GM18873 (cell line): ENCODE data around the gene BOD1.
"Not testable (repeated sequence)": the region's sequence is repeated elsewhere in the genome, so short reads cannot be mapped to it uniquely, and the experiment has no call there.

Source experiments
- ATAC-seq: cut with Tn5 transposase; IDR thresholded peaks from one replicate; pipeline ENCODE4 v1.9.1; 2021; ENCODE audit warnings: mild to moderate bottlenecking, moderate library complexity, moderate number of reproducible peaks; ENCODE audit not compliant: unreplicated experiment, low FRiP score

Gene BOD1

DNA sequence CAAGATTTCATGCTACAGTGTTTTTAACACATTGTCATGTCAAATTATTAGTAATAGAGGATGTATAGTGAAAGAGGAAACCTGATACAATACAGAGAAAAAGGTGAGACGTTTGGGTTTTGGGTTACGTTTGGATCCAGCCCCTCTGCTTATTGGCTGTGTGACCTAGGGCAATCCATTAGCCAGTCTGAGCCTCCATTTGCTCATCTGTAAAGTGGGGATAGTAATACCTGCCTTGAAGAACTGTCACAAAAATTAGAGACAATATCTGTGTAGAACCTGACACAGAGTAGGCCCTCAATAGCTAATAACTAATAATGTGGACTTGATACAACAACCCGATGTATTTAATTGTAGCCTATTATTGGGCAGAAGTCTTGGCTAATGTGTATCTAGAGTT is 4.3 kb upstream of the BOD1 start:
- ATAC-seq = no peak

DNA sequence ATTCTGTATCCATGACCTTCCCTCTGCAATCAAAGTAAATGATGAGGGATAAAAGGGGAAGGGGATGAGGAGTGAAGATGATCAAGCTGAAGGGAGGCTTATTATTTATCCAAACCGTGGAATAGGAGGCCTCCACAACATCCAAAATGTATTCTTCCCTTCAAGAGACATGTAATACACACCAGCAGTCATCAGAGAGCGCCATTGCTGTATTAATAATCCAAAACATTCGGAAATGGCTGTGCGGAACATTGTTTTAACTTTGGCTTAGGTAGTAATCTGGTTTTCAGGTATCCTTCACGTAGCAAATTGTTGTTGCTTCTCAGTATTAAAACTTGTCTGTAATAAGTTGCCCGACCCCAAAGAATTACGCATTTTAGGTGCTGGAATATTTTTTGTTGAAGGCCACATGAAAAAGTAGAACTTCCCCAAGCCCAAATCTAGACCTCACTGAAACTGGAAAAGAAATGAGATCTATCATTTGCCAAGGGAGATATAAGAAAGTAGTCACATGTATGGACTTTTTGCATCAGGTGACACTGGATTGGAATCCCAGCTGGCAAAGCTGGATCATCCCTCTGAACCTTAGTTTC is 2.6 kb upstream of the BOD1 start:
- no peak for ATAC-seq

DNA sequence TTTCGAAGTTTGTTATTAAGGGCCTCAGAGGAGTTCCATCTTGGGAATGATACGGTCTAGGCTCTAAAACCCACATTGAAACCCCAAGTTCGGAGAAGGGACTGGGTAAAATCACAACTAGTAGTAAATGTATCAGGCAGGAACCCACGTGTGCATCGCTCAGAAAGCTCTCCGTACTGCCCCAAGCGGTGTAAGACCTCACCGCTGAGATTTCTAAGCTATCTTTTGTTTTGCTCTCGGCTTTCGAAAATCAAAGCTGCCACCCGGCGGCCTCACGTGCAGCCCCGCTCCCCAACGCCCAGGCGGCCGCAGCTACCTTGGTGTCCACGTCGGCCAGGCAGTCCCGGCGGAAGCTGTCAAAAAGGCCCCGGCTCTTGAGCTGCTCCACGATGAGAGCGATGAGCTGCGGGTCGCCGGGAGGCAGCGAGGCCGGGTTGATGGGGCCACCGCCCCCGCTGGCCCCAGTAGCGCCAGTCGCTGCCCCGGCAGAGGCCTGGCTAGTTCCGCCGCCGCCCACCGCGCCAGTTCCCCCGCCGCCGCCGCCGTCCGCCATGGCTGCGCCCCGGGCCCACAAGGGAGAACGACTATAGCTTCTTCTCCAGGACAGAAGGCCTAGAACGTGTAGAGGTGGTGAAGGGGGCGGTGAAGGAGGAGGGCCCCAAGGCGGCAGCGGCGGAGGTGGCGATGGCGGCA is 420 bp downstream of the BOD1 start:
- peak; percentile 38 for ATAC-seq

DNA sequence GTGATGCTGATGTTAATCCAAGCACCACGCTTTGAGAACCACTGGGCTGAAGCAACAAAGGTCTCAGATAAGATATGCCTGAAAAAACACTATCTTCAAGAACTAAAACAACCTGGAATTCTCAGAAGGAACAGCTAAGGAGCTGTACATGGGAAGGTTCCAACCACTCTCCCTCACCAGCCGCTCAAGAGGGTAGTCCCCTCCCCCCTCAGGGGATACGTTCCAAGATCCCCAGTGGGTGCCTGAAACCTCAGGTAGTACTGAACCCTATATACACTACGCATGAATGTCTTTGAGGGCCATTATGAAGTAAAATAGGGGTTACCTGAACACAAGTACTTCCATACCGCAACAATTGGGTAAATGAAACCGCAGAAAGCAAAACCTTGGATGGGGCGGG is 1.9 kb downstream of the BOD1 start:
- no peak for ATAC-seq

DNA sequence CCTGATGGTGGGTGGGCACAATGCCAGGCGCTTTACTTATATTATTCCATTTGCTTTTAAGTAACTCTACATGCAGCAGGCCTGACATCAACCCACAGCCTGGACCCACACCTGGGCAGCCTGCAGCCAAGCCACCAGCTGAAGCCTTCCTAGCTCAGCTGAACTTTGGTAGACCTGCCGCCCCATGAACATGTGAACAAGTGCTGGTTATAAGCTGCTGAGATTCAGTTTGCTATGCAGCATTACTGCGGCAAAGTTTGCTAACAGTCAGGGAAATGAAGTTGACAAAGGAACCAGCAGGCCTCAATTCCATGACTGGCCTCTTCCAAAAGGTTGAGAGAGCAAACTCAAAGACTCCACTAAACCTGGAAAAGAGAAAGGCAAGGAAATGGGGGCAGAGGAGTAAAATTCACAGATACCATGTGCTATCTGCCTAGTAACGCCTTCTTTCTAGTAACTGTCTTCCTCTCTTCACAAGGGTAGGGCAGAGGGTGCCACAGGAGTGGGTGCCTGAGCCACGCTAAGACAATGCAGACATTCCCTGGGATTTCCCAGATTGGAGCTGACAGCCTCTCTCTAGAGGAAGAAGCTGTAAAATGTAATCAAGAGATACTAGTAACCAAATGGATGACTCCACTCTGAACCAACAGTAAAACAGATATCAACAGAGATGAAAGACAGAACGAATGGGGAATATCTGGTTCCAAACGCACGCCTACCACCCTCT is 2.9 kb downstream of the BOD1 start:
- no peak for ATAC-seq

DNA sequence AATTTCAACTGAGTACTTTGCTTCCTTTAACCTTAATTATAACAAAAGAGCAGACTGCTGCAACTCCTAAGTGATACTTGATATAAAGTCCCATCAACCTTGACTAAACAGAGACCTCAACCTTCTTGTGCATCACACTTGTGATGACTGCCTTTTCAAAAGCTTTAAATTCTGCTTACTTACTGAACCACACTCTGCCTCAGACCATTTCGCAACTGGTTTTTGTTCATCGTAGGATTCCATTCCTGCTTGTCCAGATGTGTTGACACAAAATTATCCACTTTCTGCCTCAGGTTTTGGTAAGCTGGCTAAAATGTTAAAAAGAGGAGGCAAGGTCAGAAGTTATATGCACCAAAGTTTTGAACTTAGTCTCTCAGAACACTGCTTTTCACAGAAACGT is 3.5 kb downstream of the BOD1 start:
- ATAC-seq = no peak

DNA sequence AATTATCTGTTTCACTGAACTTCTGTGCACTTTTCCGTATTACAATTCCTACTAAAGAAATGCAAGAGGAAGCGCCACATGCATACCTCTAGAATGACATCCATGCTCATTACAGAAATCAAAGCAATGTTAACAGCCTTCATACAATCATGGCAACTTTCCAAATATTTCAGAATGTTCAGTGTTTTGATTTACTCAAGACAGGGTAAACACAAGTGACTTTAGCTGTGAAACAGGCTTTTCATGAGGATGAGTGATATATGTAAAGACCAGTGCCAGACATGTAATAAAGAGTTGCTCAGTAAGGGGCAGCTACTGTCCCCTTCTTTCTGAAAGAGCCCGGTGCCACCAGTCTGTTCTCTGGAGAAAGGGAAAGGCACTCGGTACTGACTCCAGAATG is 4.7 kb downstream of the BOD1 start:
- ATAC-seq = no peak

DNA sequence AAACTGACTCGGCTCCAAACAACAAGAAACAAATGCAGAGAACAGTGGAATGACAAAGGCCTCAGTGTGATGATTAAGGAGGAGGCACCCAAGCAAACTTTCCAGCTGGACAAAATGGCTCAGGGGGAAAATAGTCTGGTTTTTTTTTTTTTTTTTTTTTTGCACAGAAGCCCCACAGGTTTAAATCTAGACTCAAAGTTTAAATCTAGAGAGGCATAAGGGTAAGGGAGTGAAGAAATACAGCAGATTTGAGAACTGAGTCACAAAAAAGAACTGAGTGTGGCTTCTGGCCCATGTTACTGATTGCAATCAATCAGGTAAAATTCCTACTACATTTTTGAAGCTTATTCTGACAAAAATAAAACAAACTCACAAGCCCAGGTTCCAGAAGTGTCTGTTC is 12.3 kb downstream of the BOD1 start:
- no peak for ATAC-seq

DNA sequence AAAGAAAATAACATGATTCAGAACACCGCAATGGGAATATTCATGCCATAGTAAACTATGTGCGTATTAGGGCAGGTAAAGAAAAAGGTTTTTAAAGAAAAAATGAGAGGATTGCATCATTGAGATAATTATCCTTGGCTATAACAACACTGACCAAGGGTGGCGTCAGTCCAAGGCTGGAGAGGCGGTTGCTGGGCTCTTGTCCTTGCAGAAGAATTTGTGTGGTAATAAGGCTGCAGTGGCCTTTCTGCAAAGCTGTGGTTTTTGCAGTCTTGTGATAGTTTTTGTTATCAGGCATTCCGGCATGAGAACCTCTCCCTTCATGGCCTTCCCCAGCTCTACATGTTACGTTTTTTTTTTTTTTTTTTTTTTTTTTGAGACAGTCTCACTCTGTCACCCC is 14.0 kb downstream of the BOD1 start:
- no peak for ATAC-seq

DNA sequence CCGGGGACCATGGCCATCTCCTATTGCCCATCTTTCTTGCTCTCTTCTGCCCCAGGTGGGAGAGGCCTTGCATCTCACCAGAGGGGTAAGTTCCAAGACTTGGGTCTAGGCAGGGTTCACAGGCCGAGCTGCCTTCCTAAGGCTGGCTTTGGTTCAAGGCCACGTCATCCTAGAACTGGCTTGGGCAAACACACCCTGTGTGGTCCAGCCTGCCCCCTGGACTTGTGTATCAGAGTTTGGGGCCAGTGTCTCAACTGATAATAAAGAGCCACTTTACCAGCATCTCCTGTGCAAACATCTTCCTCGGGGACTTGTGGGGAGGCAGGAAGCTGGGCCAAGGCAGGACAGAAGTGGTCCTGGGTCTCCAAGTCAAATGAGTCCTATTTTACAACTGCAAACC is 17.8 kb downstream of the BOD1 start:
- ATAC-seq = no peak

DNA sequence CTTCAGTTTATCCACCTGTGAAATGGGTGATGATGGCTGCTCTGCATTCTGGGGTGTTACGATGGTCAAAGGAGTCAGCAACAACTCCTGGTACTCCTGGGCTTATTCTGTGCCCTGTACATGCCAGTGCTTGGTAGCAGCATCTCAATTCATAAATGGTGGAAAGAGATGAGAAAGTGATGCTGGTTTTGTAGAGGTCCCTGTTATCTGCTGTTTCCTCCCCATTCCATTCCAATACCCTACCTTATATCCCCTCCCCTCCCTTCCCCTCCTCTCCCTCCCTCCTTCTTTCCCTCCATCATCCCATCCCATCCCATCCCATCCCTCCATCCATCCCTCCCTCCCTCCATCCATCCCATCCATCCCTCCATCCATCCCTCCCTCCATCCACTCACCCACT is 19.1 kb downstream of the BOD1 start:
- no peak for ATAC-seq

DNA sequence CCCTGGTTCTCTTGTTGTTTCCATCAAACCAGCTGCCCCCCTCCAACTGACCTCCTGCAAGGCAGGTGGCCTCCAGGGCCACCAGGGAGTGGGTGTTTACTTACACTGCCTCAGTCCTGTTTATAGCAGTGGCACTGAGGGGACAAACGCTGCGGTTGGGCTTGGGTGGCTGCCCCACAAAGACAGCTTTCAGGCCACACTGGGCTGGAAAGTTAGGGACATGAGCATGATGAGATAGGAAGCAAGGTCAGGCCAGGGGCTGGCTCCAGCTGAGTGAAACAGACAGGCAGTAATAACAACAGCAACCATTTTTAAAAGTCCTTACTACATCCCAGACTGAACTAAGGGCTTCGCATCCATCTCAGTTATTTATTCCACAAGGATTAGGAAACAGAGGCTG is 20.6 kb downstream of the BOD1 start:
- no peak for ATAC-seq

DNA sequence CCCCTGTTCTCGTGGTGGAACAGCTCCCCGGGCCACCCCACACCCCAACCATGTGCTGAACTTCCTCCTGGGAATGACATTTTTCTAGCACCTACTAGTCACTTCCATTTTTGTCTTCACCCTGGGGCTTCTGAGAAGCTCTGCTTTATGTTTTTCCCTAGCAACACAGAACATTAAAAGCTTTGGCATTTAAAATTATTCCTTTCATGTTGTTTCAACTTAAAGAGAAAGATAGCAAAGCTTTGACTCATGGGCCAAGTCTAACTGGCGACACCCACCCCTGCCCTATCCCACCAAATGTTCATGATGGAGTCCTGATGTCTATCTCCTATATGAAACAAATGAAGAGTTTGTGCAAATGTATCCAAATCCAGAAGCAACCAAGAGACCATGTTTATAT is 22.4 kb downstream of the BOD1 start:
- ATAC-seq = no peak

DNA sequence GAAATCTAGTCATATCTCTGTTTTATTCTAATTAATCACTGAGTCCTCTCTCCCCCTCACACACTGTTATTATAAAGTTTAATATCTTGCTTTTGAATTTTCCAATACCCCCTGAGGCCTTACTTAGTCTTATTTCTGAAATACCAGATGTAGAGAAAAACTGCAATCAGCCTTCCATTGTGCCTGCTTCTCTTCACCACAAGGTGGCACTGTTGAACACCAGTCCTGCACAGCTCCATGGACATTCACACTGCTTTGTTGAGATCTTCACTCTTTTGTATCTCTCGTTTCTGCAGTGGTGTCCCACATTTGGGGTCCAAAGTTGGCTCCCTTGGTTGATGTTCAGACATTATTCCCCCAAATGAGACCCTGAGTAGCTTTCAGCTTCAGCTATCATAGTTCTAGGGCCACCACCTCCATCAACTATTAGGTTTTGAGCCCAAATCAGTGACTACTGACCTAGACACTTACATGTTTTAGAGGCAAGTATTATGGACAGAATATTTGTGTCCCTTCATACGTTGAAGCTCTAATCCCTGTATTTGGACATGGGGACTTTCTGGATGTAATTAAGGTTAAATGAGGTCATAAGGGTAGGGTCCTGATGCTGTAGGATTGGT is 24.3 kb downstream of the BOD1 start:
- no peak for ATAC-seq

DNA sequence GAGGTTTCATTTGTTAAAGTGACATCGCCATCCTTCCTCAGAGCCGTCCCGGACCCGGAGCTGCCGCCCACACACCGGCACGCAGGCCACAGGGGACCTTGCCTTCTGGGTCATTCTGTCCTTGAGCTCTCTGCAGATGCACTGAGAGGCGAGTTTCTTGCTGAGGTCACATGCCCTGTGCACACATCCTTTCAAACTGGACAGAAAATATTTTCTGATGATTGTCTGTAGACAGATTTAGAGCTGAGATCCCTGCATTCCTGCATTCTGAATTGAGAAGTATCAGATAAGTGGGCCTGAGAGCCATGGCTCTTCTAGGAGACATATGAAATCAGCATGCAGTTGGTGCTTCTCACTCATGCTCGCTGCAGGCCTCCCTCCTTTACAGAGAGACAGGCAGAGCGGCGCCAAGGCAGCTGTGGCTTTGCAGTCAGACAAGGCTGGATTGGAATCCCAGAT is 25.4 kb downstream of the BOD1 start:
- no peak for ATAC-seq

DNA sequence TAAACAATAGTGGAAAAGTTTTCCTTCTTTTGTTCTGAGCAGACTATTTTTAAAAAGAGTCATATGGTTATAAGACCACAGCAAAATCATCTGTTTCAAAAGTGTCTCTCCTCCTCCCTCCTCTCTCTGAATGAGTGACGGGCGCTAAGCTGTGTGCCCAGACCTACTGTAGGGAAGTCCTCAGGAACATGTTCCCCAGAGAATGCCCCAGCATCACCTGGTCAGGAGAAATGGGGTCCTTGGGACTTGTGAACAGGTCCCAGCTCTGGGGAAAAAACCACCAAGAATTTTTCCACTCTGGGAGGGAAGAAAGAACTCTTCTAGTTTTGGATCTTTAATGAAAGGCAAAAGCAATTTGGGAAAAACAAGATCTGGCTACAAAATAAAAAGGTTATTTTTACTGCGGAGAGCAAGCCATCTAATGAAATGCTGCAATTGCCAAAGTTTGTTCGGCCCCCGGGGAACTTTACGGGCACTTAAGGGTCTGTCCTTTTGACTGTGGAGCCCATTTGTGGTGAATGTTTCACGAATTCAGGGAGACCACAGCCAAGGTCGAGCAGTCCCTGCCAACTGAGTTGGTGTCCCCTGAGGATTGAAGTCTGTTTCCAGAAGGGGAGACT is 25.9 kb downstream of the BOD1 start:
- ATAC-seq = no peak

DNA sequence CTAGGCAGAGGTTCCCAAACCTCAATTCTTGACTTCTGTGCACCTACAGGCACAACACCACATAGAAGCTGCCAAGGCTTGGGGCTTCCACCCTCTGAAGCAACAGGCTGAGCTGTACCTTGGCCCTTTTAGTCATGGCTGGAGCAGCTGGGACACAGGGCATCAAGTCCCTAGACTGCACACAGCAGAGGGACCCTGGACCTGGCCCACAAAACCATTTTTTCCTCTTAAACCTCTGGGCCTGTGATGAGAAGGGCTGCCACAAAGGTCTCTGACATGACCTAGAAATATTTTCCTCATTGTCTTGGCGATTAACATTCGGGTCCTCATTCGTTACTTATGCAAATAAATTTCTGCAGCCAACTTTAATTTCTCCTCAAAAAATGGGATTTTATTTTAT is 30.3 kb downstream of the BOD1 start:
- ATAC-seq = not testable (repeated sequence)

DNA sequence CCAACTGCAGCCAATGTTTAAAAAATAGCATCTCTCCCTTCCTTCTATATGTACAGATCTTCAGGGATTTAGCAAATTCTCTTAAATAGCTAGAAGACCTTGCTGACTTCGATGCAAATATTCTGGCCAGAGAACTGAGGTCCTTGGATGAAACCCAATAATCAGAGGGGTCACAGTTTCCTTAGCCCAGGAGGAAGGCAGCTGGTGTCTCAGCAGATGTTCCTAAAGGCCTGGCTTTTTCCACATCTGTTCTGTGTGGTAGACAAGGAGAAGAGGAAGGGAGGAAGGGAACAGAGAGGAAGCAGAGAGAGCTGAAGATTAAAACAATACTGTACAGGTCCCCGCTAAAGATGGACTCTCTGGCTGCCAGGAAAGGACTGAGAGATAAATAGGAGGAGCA is 33.1 kb downstream of the BOD1 start:
- ATAC-seq = no peak

DNA sequence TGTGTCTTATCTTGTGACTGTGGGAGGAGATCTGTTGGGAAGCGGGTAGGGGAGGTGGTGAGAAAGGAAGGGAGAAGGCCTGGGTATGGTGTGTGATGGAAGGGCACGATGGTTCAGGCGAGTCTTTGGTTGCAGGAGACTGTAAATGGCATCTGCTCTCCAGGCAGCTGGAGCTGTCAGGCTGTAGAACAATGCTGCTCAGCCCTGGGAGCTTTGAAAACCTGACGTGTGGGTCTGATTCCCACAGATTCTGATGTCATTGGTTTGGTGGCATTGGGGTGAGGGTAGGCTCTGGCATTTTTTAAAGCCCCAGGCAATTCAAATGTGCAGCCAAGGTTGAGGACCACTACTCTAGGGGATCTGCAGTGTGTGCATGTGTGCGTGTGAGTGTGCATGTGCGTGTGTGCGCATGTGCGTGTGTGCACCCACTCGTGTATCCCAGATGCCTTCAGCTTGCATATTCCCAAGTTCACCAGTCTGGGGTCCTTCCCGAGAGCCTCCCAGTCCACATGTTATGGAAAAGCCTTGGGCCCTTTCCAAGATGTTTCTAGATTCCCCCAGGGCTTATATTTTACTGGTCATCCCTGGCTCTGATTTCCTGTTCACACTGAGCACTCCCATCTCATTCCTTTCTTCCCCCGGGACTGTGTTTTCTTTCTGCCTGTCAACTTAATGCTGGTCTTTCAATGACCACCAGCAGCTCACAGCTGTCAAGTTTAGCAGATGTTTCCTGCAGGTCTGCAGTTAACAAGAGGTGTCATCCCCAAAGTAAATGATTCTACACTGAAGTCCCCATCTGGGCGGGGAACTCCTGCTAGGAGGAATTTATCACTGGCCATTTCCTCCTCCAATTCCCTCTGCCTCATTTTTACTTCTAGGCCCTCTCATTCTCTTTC is 34.0 kb downstream of the BOD1 start:
- ATAC-seq = no peak
